A549 (cell line): ENCODE results near the gene RNPEP.

Experiments used
- CHD2 ChIP-seq: fragments of 150-350 bp; IDR thresholded peaks from 2 replicates; pipeline ENCODE4 v1.6.1; 2014; ENCODE audit warnings: low read length; ENCODE audit not compliant: partially characterized antibody
- EP300 ChIP-seq, 2 experiments: fragments of >200 bp; sonication (Bioruptor Twin); formaldehyde crosslinking; IDR thresholded peaks; 2 replicates in 1 of 2; 3 replicates in 1 of 2; pipeline ENCODE4 v1.6.1; 2016 to 2017
- MAZ ChIP-seq: fragments of 150-350 bp; IDR thresholded peaks from 2 replicates; pipeline ENCODE4 v1.6.1; 2014; ENCODE audit warnings: antibody characterized with exemption, low read depth, low read length, borderline replicate concordance
- TF ChIP-seq, protein P1 (sequence below): IDR thresholded peaks from 2 replicates; pipeline ENCODE4 v1.6.1; 2012

DNA sequence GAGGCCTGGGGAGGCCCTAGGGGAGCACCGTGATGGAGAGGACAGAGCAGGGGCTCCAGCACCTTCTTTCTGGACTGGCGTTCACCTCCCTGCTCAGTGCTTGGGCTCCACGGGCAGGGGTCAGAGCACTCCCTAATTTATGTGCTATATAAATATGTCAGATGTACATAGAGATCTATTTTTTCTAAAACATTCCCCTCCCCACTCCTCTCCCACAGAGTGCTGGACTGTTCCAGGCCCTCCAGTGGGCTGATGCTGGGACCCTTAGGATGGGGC is 33.2 kb downstream of the RNPEP start:
- TF ChIP-seq CHD2 (no peak), MAZ (no peak), EP300 (IDR thresholded peaks at IDR 0.05) (no peak)
- TF ChIP-seq, protein P1, sequence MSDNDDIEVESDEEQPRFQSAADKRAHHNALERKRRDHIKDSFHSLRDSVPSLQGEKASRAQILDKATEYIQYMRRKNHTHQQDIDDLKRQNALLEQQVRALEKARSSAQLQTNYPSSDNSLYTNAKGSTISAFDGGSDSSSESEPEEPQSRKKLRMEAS, result no peak
